ENCODE data around the gene GNG10. TPM values are rescaled to one million over a fixed set of nuclear protein-coding genes. Genes with fewer than 3 reads are reported as not detected.

GNG10 gene
- total and polyA plus RNA-seq, 9 of the 15 experiments (the other 6 are each of a cell fraction or from before 2014, with no cell fraction given): 13.1 to 37.8 (median 28.4) TPM

- peak; percentile 98 for TF ChIP-seq ZBTB40 (IDR thresholded peaks at IDR 0.05)
- no peak for TF ChIP-seq ZBTB40 (CRISPR knock-in tag; IDR thresholded peaks at IDR 0.05)
- TF ChIP-seq NR2F6 (CRISPR knock-in tag; IDR thresholded peaks at IDR 0.05): no peak
- no peak for TF ChIP-seq ZNF79 (CRISPR knock-in tag; IDR thresholded peaks at IDR 0.05; ENCODE audit: low read depth)
- TF ChIP-seq ZNF274 (IDR thresholded peaks at IDR 0.05; ENCODE audit: borderline replicate concordance, low read depth, low read length): no peak
- no peak for TF ChIP-seq SNAPC5 (CRISPR knock-in tag; IDR thresholded peaks at IDR 0.05)
- TF ChIP-seq YY1 (IDR thresholded peaks at IDR 0.05; ENCODE audit: borderline replicate concordance in 1 of 3, control insufficient read depth in 1 of 3, extremely low read depth in 1 of 3, insufficient read depth in 3 of 3, insufficient read length in 1 of 3, insufficient replicate concordance in 2 of 3, low read depth in 1 of 3, low read length in 2 of 3): no peak
- TF ChIP-seq ZKSCAN8 (CRISPR knock-in tag; IDR thresholded peaks at IDR 0.05): no peak
- 0 out of 2 replicates have a peak, but pooled peaks have one; percentile 53 for TF ChIP-seq SREBF2 (CRISPR knock-in tag; IDR thresholded peaks at IDR 0.05)
- TF ChIP-seq TCF7L2 (IDR thresholded peaks at IDR 0.05; ENCODE audit: low read depth, low read length): no peak
- peak; percentile 66 to 80; a peak in 3 of 4 replicates for TF ChIP-seq FOXK2 (conservative IDR thresholded peaks at IDR 0.05 in 1 of 2, IDR thresholded peaks at IDR 0.05 in 1 of 2; ENCODE audit: low read depth in 2 of 2)
Measured at GRCh38 chr9:111630964-111631213, 30.5 kb upstream of the GNG10 start (continued).

Data from K562 (cell line).